ENCODE measurements around the gene KCNC3.

KCNC3 gene

GRCh38 chr19:50277966-50278580 lies 51.1 kb downstream of the KCNC3 start:
- H4K20me1 ChIP-seq (ENCODE audit: control insufficient read depth, insufficient read depth, low read depth, low read length), result no peaks in the 10 kb centered on the region
- H3K27ac ChIP-seq (ENCODE audit: low read depth, low read length), result no peak overlapping the region
- no peaks in the 10 kb centered on the region; the same call in 1 of the 2 replicates for H3K4me1 ChIP-seq (ENCODE audit: control insufficient read depth, low read length)
- H3K9me2 ChIP-seq (replicated peaks; ENCODE audit: control insufficient read depth, low read length), result no peaks in the 10 kb centered on the region
- peaks cover 3% of the 10 kb centered on the region; the same call in 1 of the 2 replicates for H3K27me3 ChIP-seq (ENCODE audit: control insufficient read depth, low read length)
- TF ChIP-seq, protein P1, sequence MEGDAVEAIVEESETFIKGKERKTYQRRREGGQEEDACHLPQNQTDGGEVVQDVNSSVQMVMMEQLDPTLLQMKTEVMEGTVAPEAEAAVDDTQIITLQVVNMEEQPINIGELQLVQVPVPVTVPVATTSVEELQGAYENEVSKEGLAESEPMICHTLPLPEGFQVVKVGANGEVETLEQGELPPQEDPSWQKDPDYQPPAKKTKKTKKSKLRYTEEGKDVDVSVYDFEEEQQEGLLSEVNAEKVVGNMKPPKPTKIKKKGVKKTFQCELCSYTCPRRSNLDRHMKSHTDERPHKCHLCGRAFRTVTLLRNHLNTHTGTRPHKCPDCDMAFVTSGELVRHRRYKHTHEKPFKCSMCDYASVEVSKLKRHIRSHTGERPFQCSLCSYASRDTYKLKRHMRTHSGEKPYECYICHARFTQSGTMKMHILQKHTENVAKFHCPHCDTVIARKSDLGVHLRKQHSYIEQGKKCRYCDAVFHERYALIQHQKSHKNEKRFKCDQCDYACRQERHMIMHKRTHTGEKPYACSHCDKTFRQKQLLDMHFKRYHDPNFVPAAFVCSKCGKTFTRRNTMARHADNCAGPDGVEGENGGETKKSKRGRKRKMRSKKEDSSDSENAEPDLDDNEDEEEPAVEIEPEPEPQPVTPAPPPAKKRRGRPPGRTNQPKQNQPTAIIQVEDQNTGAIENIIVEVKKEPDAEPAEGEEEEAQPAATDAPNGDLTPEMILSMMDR (IDR thresholded peaks at IDR 0.05; ENCODE audit: low read depth, low read length, poor library complexity, severe bottlenecking), result no peak
- TF ChIP-seq EZH2phosphoT487 (IDR thresholded peaks at IDR 0.05; ENCODE audit: borderline replicate concordance, low read length), result no peak
- no peaks in the 10 kb centered on the region for H3F3A ChIP-seq (ENCODE audit: control insufficient read depth, insufficient read depth)
- no peaks in the 10 kb centered on the region for H3K9me3 ChIP-seq (ENCODE audit: control insufficient read depth, insufficient read depth, low read length)
- H3K36me3 ChIP-seq (ENCODE audit: control insufficient read depth, low read length), result no peaks in the 10 kb centered on the region
- no peak overlapping the region for H3K4me2 ChIP-seq (ENCODE audit: low read length)
- no peak overlapping the region for H3K4me3 ChIP-seq (ENCODE audit: low read length)
- no peaks in the 10 kb centered on the region for H3K79me2 ChIP-seq (ENCODE audit: control insufficient read depth, low read length)

DNA sequence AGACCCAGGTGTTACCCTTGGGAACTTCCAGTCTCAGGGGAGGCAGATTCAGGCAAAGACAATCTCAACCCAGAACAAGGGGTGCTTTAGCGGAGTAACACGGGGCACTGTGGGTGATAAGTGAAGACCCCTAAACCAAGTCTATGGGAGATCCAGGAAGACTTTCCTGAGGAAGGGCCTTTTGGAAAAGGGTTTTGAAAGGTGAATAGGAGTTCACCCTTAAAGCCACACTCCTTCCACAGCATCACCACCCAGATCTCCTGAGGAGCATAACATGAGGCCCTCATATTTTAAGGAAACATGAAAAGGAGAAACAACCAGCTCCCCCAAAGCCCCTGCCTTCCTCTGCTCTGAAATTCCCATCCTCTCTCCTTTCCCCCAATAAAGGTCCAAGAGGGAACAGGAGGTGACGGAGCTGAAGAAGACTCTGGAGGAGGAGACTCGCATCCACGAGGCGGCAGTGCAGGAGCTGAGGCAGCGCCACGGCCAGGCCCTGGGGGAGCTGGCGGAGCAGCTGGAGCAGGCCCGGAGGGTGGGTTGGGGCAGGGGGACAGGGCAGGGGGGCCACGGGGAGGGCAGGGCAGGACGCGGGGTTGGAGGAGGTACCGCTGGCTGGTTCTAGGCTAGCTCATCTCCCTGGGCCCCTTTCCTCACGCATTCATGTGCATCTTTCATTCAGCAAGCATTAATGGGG lies 52.7 kb downstream of the KCNC3 start:
- no peaks in the 10 kb centered on the region for H3K9me3 ChIP-seq (ENCODE audit: control insufficient read depth, insufficient read depth, low read length)
- H3K27ac ChIP-seq (ENCODE audit: low read depth, low read length), result no peak overlapping the region
- no peaks in the 10 kb centered on the region for H3F3A ChIP-seq (ENCODE audit: control insufficient read depth, insufficient read depth)
- TF ChIP-seq EZH2phosphoT487 (IDR thresholded peaks at IDR 0.05; ENCODE audit: borderline replicate concordance, low read length), result no peak
- TF ChIP-seq, protein P1 (IDR thresholded peaks at IDR 0.05; ENCODE audit: low read depth, low read length, poor library complexity, severe bottlenecking), result no peak
- H3K4me1 ChIP-seq (ENCODE audit: control insufficient read depth, low read length), result peaks cover 4% of the 10 kb centered on the region; the same call in 1 of the 2 replicates
- H4K20me1 ChIP-seq (ENCODE audit: control insufficient read depth, insufficient read depth, low read depth, low read length), result no peaks in the 10 kb centered on the region
- no peak overlapping the region for H3K4me3 ChIP-seq (ENCODE audit: low read length)
- H3K9me2 ChIP-seq (replicated peaks; ENCODE audit: control insufficient read depth, low read length), result no peaks in the 10 kb centered on the region
- H3K79me2 ChIP-seq (ENCODE audit: control insufficient read depth, low read length), result no peaks in the 10 kb centered on the region
- no peaks in the 10 kb centered on the region for H3K36me3 ChIP-seq (ENCODE audit: control insufficient read depth, low read length)
- H3K27me3 ChIP-seq (ENCODE audit: control insufficient read depth, low read length), result peaks cover 3% of the 10 kb centered on the region; the same call in 1 of the 2 replicates
- no peak overlapping the region for H3K4me2 ChIP-seq (ENCODE audit: low read length)

- Histone ChIP-seq H3K4me2 (ENCODE audit: low read length) (no peak overlapping the region), H3K27me3 (ENCODE audit: control insufficient read depth, low read length) (peaks cover 3% of the 10 kb centered on the region; the same call in 1 of the 2 replicates), H3K4me3 (ENCODE audit: low read length) (no peak overlapping the region)
Observed at GRCh38 chr19:50275577-50276368, 53.4 kb downstream of the KCNC3 start.

More at GRCh38 chr19:50275577-50276368, 53.4 kb downstream of the KCNC3 start:
- H3K4me1 ChIP-seq (ENCODE audit: control insufficient read depth, low read length), result peaks cover 4% of the 10 kb centered on the region; the same call in 1 of the 2 replicates
- no peaks in the 10 kb centered on the region for H4K20me1 ChIP-seq (ENCODE audit: control insufficient read depth, insufficient read depth, low read depth, low read length)
- no peaks in the 10 kb centered on the region for H3F3A ChIP-seq (ENCODE audit: control insufficient read depth, insufficient read depth)
- H3K9me3 ChIP-seq (ENCODE audit: control insufficient read depth, insufficient read depth, low read length), result no peaks in the 10 kb centered on the region
- TF ChIP-seq, protein P1 (IDR thresholded peaks at IDR 0.05; ENCODE audit: low read depth, low read length, poor library complexity, severe bottlenecking), result no peak
- TF ChIP-seq EZH2phosphoT487 (IDR thresholded peaks at IDR 0.05; ENCODE audit: borderline replicate concordance, low read length), result no peak
- no peaks in the 10 kb centered on the region for H3K9me2 ChIP-seq (replicated peaks; ENCODE audit: control insufficient read depth, low read length)
- H3K36me3 ChIP-seq (ENCODE audit: control insufficient read depth, low read length), result no peaks in the 10 kb centered on the region
- H3K27ac ChIP-seq (ENCODE audit: low read depth, low read length), result no peak overlapping the region
- H3K79me2 ChIP-seq (ENCODE audit: control insufficient read depth, low read length), result no peaks in the 10 kb centered on the region

Measured in DOHH2 (cell line).